ENCODE measurements around the gene MAP3K20. TPM values are rescaled to one million over a fixed set of nuclear protein-coding genes. Genes with fewer than 3 reads are reported as not detected.

MAP3K20 gene
- total and polyA plus RNA-seq, 2 donors (not counting 3 experiments of a cell fraction or from before 2014, with no cell fraction given) = 7.8 to 31.5 TPM

DNA sequence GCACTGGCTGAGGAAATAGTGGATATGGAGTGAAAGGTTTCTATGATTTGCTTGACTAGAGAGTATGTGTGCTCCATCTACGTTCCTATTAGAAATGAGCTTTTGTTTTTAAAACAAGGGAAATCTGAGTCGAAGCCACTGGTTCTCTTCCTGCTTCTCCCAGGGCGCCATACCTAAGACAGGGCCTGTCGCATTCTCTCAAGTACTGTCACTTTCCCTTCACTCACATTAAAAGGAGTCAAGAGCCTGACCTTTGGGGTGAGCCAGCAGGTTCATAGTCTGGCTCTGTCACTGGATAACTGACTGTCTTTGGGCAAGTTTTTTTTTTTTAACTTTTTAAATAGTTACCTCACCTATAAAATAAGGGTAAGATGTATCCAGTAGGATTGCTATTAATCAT lies 121.0 kb downstream of the MAP3K20 start:
- H3K4me1 ChIP-seq (ENCODE audit: control insufficient read depth, extremely low read depth, insufficient read depth, low read length) = no peaks in the 10 kb centered on the region
- DNase-seq (ENCODE audit: low read depth, low spot score) (no peak), FAIRE-seq (no peak)
- intact Hi-C loops (cut with micrococcal nuclease) = no loop called here
- dilution Hi-C loops (cut with MboI; ENCODE audit: extremely low pct_ligation_motif_present, low sequenced_read_pairs) = no loop called here
- H3K9me3 ChIP-seq (replicated peaks; ENCODE audit: control insufficient read depth, insufficient read depth, low read length) = no peaks in the 10 kb centered on the region
- H3K4me2 ChIP-seq (ENCODE audit: insufficient read depth, low read length) = no peak overlapping the region
- H4K20me1 ChIP-seq (replicated peaks; ENCODE audit: control insufficient read depth, extremely low read depth, insufficient read depth, low read length) = no peaks in the 10 kb centered on the region
- no TSS peak for BruUV-seq (replicated peaks)
- no peak overlapping the region for H3K27ac ChIP-seq (ENCODE audit: insufficient read depth, low read depth, low read length)
- TF ChIP-seq FOS (IDR thresholded peaks at IDR 0.05; ENCODE audit: borderline replicate concordance, insufficient read depth, low read length) = no peak
- no peak for TF ChIP-seq GATA2 (IDR thresholded peaks at IDR 0.05; ENCODE audit: insufficient read depth, insufficient read length, low read depth, low read length)
- TF ChIP-seq CTCF (IDR thresholded peaks at IDR 0.05; ENCODE audit: extremely low read depth in 1 of 2, insufficient read depth in 1 of 2, low read depth in 1 of 2, low read length in 2 of 2) = no peak
- no peak for TF ChIP-seq POLR2AphosphoS5 (IDR thresholded peaks at IDR 0.05; ENCODE audit: insufficient read depth, low read depth, low read length)
- no peak for TF ChIP-seq JUN (IDR thresholded peaks at IDR 0.05; ENCODE audit: borderline replicate concordance, insufficient read depth, insufficient read length, low read depth)
- TF ChIP-seq EZH2 (IDR thresholded peaks at IDR 0.05; ENCODE audit: borderline replicate concordance, low read depth, low read length, severe bottlenecking) = no peak
- TF ChIP-seq POLR2A (IDR thresholded peaks at IDR 0.05; ENCODE audit: low read depth, low read length) = no peak
- no peak for TF ChIP-seq MAX (IDR thresholded peaks at IDR 0.05; ENCODE audit: insufficient read depth, insufficient read length)
- TF ChIP-seq MYC (IDR thresholded peaks at IDR 0.05; ENCODE audit: low read depth, low read length) = no peak
- ChIA-PET POLR2A (no interaction called here), CTCF (interaction anchor here (2.3 kb wide), 1 partner anchor 14 kb away, joined by 10 read pairs; no protein-coding TSS in a partner anchor)
- H3K79me2 ChIP-seq (ENCODE audit: control insufficient read depth, insufficient read depth, low read length) = no peaks in the 10 kb centered on the region
- no peaks in the 10 kb centered on the region for H3K36me3 ChIP-seq (ENCODE audit: control insufficient read depth in 2 of 2, extremely low read depth in 1 of 2, insufficient read depth in 2 of 2, low read length in 2 of 2)
- no peaks in the 10 kb centered on the region for H3K9me1 ChIP-seq (replicated peaks; ENCODE audit: control insufficient read depth, extremely low read depth, insufficient read depth, low read length)
- no peak overlapping the region for H3K4me3 ChIP-seq (replicated peaks in 1 of 3; ENCODE audit: insufficient read depth in 1 of 3, low read depth in 1 of 3, low read length in 3 of 3)
- H3K9ac ChIP-seq (replicated peaks; ENCODE audit: extremely low read depth, insufficient read depth, low read length) = no peak overlapping the region
- H3K27me3 ChIP-seq (ENCODE audit: control insufficient read depth in 2 of 2, insufficient read depth in 2 of 2, low read length in 2 of 2) = no peaks in the 10 kb centered on the region
- H2AFZ ChIP-seq (ENCODE audit: low read depth, low read length) = no peak overlapping the region
